Naive thymus-derived CD4-positive, alpha-beta T cell (primary cell): ENCODE data around the gene HIVEP3. TPM values are rescaled to one million over a fixed set of nuclear protein-coding genes. Genes with fewer than 3 reads are reported as not detected.

Source experiments
- ATAC-seq: fragments of 150-1000 bp; cut with Tn5 transposase; 2 replicates; pipeline ENCODE4 v1.10.0; 2021; ENCODE audit warnings: mild to moderate bottlenecking, moderate library complexity
- CTCF ChIA-PET: fragments of 350-600 bp; sonication (Branson Sonifier 250); formaldehyde crosslinking; loops from one replicate; lab custom pipeline; 2021; ENCODE audit warnings: antibody characterized with exemption; lab: Charles Lee
- POLR2A ChIA-PET: fragments of 350-600 bp; sonication (Branson Sonifier 250); formaldehyde crosslinking; loops from one replicate; lab custom pipeline; 2021; ENCODE audit warnings: antibody characterized with exemption, inconsistent platforms; lab: Charles Lee
- DNase-seq, 9 donors: peaks; one replicate each; pipeline versions ENCODE4 v3.0.0 to v3.0.0-alpha.2; 2020 to 2022; ENCODE audit warnings: mixed read lengths in 1 of 9
- H3K27ac ChIP-seq: one replicate; pipeline ENCODE4 v1.7.0; 2013; ENCODE audit warnings: mild to moderate bottlenecking, low read depth, low read length, moderate library complexity
- H3K27me3 ChIP-seq, 2 donors: one replicate each; pipeline ENCODE4 v1.7.0; 2013; ENCODE audit warnings: low read length in 2 of 2, mild to moderate bottlenecking in 2 of 2, moderate library complexity in 2 of 2; ENCODE audit not compliant: control insufficient read depth in 2 of 2, insufficient read depth in 2 of 2
- H3K36me3 ChIP-seq, 3 experiments: 1 replicate in 2 of 3; 2 replicates in 1 of 3; pipeline ENCODE4 v1.7.0; 2013; ENCODE audit warnings: low read length in 3 of 3, mild to moderate bottlenecking in 3 of 3, moderate library complexity in 1 of 3; ENCODE audit not compliant: insufficient read depth in 3 of 3, control insufficient read depth in 2 of 3
- H3K4me1 ChIP-seq, 2 donors: one replicate each; pipeline ENCODE4 v1.7.0; 2013; ENCODE audit warnings: low read length in 2 of 2, mild to moderate bottlenecking in 2 of 2, moderate library complexity in 1 of 2; ENCODE audit not compliant: control insufficient read depth in 2 of 2, insufficient read depth in 2 of 2
- H3K4me3 ChIP-seq: 2 replicates; pipeline ENCODE4 v1.7.0; 2013; ENCODE audit warnings: mild to moderate bottlenecking, low read length
- H3K9me3 ChIP-seq, 3 experiments: 1 replicate in 2 of 3; 2 replicates in 1 of 3; pipeline ENCODE4 v1.7.0; 2013; ENCODE audit warnings: low read length in 3 of 3; ENCODE audit not compliant: control insufficient read depth in 2 of 3
- H3K27ac Mint-ChIP-seq, 9 donors: one replicate each; pipeline ENCODE4 v1.8.0; 2020 to 2022; ENCODE audit warnings: mixed read lengths in 9 of 9, mild to moderate bottlenecking in 8 of 9, moderate library complexity in 5 of 9, inconsistent platforms in 2 of 9
- H3K27me3 Mint-ChIP-seq, 5 donors: one replicate each; pipeline ENCODE4 v1.8.0; 2021 to 2022; ENCODE audit warnings: mixed read lengths in 5 of 5, mild to moderate bottlenecking in 1 of 5
- H3K36me3 Mint-ChIP-seq, 5 donors: one replicate each; pipeline ENCODE4 v1.8.0; 2020 to 2022; ENCODE audit warnings: mixed read lengths in 5 of 5, mild to moderate bottlenecking in 3 of 5, inconsistent platforms in 1 of 5
- H3K4me1 Mint-ChIP-seq, 7 donors: one replicate each; pipeline ENCODE4 v1.8.0; 2020 to 2022; ENCODE audit warnings: mixed read lengths in 7 of 7, mild to moderate bottlenecking in 3 of 7, inconsistent platforms in 1 of 7
- H3K4me3 Mint-ChIP-seq, 10 donors: one replicate each; pipeline ENCODE4 v1.8.0; 2020 to 2022; ENCODE audit warnings: mild to moderate bottlenecking in 10 of 10, mixed read lengths in 10 of 10, moderate library complexity in 6 of 10, inconsistent platforms in 2 of 10
- H3K9me3 Mint-ChIP-seq, 11 donors: one replicate each; pipeline ENCODE4 v1.8.0; 2020 to 2022; ENCODE audit warnings: mixed read lengths in 11 of 11, mild to moderate bottlenecking in 4 of 11, inconsistent platforms in 1 of 11, moderate library complexity in 1 of 11
- intact Hi-C, 2 donors: fragments of 100-400 bp; cut with micrococcal nuclease; formaldehyde crosslinking; loops; one replicate each; pipeline ENCODE4 v1.15.1; 2023
- polyA plus RNA-seq, 2 donors: library from polyadenylated mRNA; unstranded; fragments of 300-500 nt; fragmentation: Illumina TruSeq; gene quantifications; one replicate each; pipeline ENCODE4 v1.2.3, GENCODE V29; 2021
- total RNA-seq, 6 experiments: library from RNA in 5 of 6; stranded (reverse) in 5 of 6; gene quantifications; 1 replicate in 5 of 6; 2 replicates in 1 of 6; pipeline ENCODE4 v1.2.3 and lab custom pipeline; 2021 to 2026

HIVEP3 gene
- total and polyA plus RNA-seq, 7 experiments from 2014 or later: 4.3 to 19.1 (median 7.0) TPM

GRCh38 chr1:41582004-41582325, 336.8 kb downstream of the HIVEP3 start:
- Mint-ChIP-seq H3K27me3 (no peaks in the 10 kb centered on the region), H3K36me3 (peaks cover 0 to 23% (median 10%) of the 10 kb centered on the region in 5 donors), H3K27ac (no peak overlapping the region), H3K9me3 (no peaks in the 10 kb centered on the region), H3K4me1 (peaks cover 0 to 20% (median 0%) of the 10 kb centered on the region in 7 donors), H3K4me3 (no peak overlapping the region)
- Histone ChIP-seq H3K9me3 (no peaks in the 10 kb centered on the region), H3K27ac (no peak overlapping the region), H3K4me1 (no peaks in the 10 kb centered on the region), H3K27me3 (no peaks in the 10 kb centered on the region), H3K36me3 (no peaks in the 10 kb centered on the region), H3K4me3 (no peak overlapping the region)
- ChIA-PET POLR2A (no interaction called here), CTCF (interaction anchor here (1.4 kb wide), 1 partner anchor 591 kb away, joined by 3 read pairs; no protein-coding TSS in a partner anchor)
- intact Hi-C loops: no loop called here
- DNase-seq: peak in 1 of 9 donors; percentile 12
- no peak for ATAC-seq

GRCh38 chr1:41581216-41582003, 337.3 kb downstream of the HIVEP3 start:
- H3K9me3 Mint-ChIP-seq: no peaks in the 10 kb centered on the region
- no peaks in the 10 kb centered on the region for H3K4me1 ChIP-seq
- H3K27ac Mint-ChIP-seq: peak overlapping the region in 1 of 9 donors; percentile 60
- CTCF ChIA-PET: interaction anchor here (1.4 kb wide), 1 partner anchor 592 kb away, joined by 3 read pairs; no protein-coding TSS in a partner anchor
- ATAC-seq: no peak
- no peak overlapping the region for H3K27ac ChIP-seq
- H3K4me3 Mint-ChIP-seq: no peak overlapping the region
- peak in 1 of 9 donors; percentile 15 for DNase-seq
- peaks cover 0 to 21% (median 0%) of the 10 kb centered on the region in 7 donors for H3K4me1 Mint-ChIP-seq
- H3K9me3 ChIP-seq: no peaks in the 10 kb centered on the region
- H3K27me3 Mint-ChIP-seq: no peaks in the 10 kb centered on the region
- H3K36me3 ChIP-seq: no peaks in the 10 kb centered on the region
- H3K27me3 ChIP-seq: no peaks in the 10 kb centered on the region
- H3K36me3 Mint-ChIP-seq: peaks cover 0 to 18% (median 4%) of the 10 kb centered on the region in 5 donors
- no peak overlapping the region for H3K4me3 ChIP-seq
- POLR2A ChIA-PET: no interaction called here
- intact Hi-C loops: no loop called here

GRCh38 chr1:41580520-41581172, 338.1 kb downstream of the HIVEP3 start:
- peaks cover 0 to 17% (median 4%) of the 10 kb centered on the region in 5 donors for H3K36me3 Mint-ChIP-seq
- Histone ChIP-seq H3K4me1 (no peaks in the 10 kb centered on the region), H3K27ac (no peak overlapping the region), H3K9me3 (no peaks in the 10 kb centered on the region), H3K36me3 (no peaks in the 10 kb centered on the region), H3K27me3 (no peaks in the 10 kb centered on the region), H3K4me3 (no peak overlapping the region)
- DNase-seq (peak in 1 of 9 donors; percentile 20), ATAC-seq (no peak)
- ChIA-PET POLR2A (no interaction called here), CTCF (interaction anchor here (1.4 kb wide), 1 partner anchor 593 kb away, joined by 3 read pairs; no protein-coding TSS in a partner anchor)
- H3K27ac Mint-ChIP-seq: peak overlapping the region in 2 of 9 donors; percentile 38 to 60
- intact Hi-C loops: no loop called here
- H3K9me3 Mint-ChIP-seq: no peaks in the 10 kb centered on the region
- no peaks in the 10 kb centered on the region for H3K27me3 Mint-ChIP-seq
- H3K4me1 Mint-ChIP-seq: peaks cover 0 to 26% (median 1%) of the 10 kb centered on the region in 7 donors
- no peak overlapping the region for H3K4me3 Mint-ChIP-seq

GRCh38 chr1:41580021-41580420, 338.7 kb downstream of the HIVEP3 start:
- no peak overlapping the region for H3K27ac ChIP-seq
- H3K9me3 ChIP-seq: no peaks in the 10 kb centered on the region
- Mint-ChIP-seq H3K27ac (peak overlapping the region in 1 of 9 donors; percentile 38), H3K9me3 (no peaks in the 10 kb centered on the region), H3K36me3 (peaks cover 0 to 14% (median 4%) of the 10 kb centered on the region in 5 donors), H3K27me3 (no peaks in the 10 kb centered on the region), H3K4me1 (peaks cover 0 to 28% (median 4%) of the 10 kb centered on the region in 7 donors), H3K4me3 (no peak overlapping the region)
- no peaks in the 10 kb centered on the region for H3K27me3 ChIP-seq
- H3K36me3 ChIP-seq: no peaks in the 10 kb centered on the region
- no peak overlapping the region for H3K4me3 ChIP-seq
- ChIA-PET POLR2A (no interaction called here), CTCF (interaction anchor here (7.6 kb wide), 1 partner anchor 593 kb away, joined by 56 read pairs; no protein-coding TSS in a partner anchor)
- intact Hi-C loops: no loop called here
- H3K4me1 ChIP-seq: no peaks in the 10 kb centered on the region
- ATAC-seq: no peak
- peak in 1 of 9 donors; percentile 9 for DNase-seq

- Histone ChIP-seq H3K36me3 (no peaks in the 10 kb centered on the region), H3K9me3 (no peaks in the 10 kb centered on the region), H3K27ac (no peak overlapping the region), H3K4me3 (no peak overlapping the region), H3K4me1 (peaks cover 4 to 9% of the 10 kb centered on the region in 2 donors), H3K27me3 (no peaks in the 10 kb centered on the region)
- CTCF ChIA-PET: interaction anchor here (0.6 to 7.6 kb wide), 2 partner anchors 474 to 594 kb away, joined by 3 to 56 read pairs; no protein-coding TSS in a partner anchor
- Mint-ChIP-seq H3K27me3 (no peaks in the 10 kb centered on the region), H3K4me1 (peaks cover 0 to 37% (median 8%) of the 10 kb centered on the region in 7 donors), H3K4me3 (no peak overlapping the region), H3K27ac (no peak overlapping the region), H3K36me3 (peaks cover 0 to 13% (median 4%) of the 10 kb centered on the region in 5 donors), H3K9me3 (no peaks in the 10 kb centered on the region)
- DNase-seq: peak in 1 of 9 donors; percentile 11
- ATAC-seq: no peak
- POLR2A ChIA-PET: interaction anchor here (0.6 to 0.7 kb wide), 2 partner anchors 417 to 418 kb away, joined by 3 to 5 read pairs; no protein-coding TSS in a partner anchor
- intact Hi-C loops: loop anchor here (10.0 kb wide), 2 partner anchors 86 to 566 kb away; no protein-coding TSS in a partner anchor
These were observed 339.9 kb downstream of the HIVEP3 start for GRCh38 chr1:41578712-41579335.

- no peaks in the 10 kb centered on the region for H3K27me3 ChIP-seq
- ChIA-PET CTCF (interaction anchor here (7.6 kb wide), 1 partner anchor 597 kb away, joined by 56 read pairs; no protein-coding TSS in a partner anchor), POLR2A (no interaction called here)
- intact Hi-C loops: loop anchor here (10.0 kb wide), 2 partner anchors 88 to 568 kb away; no protein-coding TSS in a partner anchor
- no peak overlapping the region for H3K27ac ChIP-seq
- no peaks in the 10 kb centered on the region for H3K9me3 ChIP-seq
- no peak overlapping the region for H3K4me3 ChIP-seq
- no peaks in the 10 kb centered on the region for H3K9me3 Mint-ChIP-seq
- no peak for ATAC-seq
- H3K27me3 Mint-ChIP-seq: no peaks in the 10 kb centered on the region
- no peak overlapping the region for H3K27ac Mint-ChIP-seq
- peaks cover 0 to 43% (median 12%) of the 10 kb centered on the region in 7 donors for H3K4me1 Mint-ChIP-seq
- H3K4me1 ChIP-seq: peaks cover 4 to 9% of the 10 kb centered on the region in 2 donors
- DNase-seq: no peak
- peaks cover 0 to 13% (median 4%) of the 10 kb centered on the region in 5 donors for H3K36me3 Mint-ChIP-seq
- no peak overlapping the region for H3K4me3 Mint-ChIP-seq
- no peaks in the 10 kb centered on the region for H3K36me3 ChIP-seq
These were observed 342.1 kb downstream of the HIVEP3 start for GRCh38 chr1:41576620-41577019.
